Stimulated activated CD8-positive, alpha-beta memory T cell treated with anti-CD3 and anti-CD28 coated beads, Interleukin-4, amount 100 ng/mL, for 4 hours (primary cell): ENCODE data around the gene KCND2.

ENCODE experiments used
- DNase-seq, 2 donors: peaks; one replicate each; pipeline ENCODE4 v3.0.0-alpha.2; 2020; ENCODE audit warnings: low read depth in 2 of 2, low spot score in 1 of 2

KCND2 gene

DNA sequence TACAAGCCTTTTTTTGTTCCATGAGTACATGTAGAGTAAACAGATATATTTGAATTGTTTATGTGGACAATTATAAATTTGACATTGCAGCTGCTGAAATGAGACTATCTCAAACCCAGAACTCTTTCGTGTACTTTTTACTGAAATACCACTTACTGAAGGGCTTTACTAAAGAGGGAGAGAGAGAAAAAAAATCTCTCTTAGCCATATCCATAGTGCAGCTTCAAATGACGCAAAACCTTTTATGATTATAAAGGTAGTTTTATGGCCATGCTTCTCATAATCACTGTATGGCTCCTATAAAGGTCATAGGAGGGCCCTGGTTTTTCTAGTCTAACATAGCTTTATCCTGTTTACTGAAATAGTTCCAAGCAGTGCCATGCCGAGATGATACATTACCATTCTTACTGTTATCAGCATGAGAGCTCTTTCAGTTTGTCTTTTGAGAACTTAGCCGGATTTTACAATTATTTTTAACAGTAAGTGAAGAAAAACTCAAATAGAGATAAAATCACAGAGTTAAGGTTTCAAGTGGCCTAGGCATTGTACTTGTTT, 35.1 kb downstream of the KCND2 start:
- no peak for DNase-seq

GRCh38 chr7:120311028-120311788, 38.2 kb downstream of the KCND2 start:
- no peak for DNase-seq

DNA sequence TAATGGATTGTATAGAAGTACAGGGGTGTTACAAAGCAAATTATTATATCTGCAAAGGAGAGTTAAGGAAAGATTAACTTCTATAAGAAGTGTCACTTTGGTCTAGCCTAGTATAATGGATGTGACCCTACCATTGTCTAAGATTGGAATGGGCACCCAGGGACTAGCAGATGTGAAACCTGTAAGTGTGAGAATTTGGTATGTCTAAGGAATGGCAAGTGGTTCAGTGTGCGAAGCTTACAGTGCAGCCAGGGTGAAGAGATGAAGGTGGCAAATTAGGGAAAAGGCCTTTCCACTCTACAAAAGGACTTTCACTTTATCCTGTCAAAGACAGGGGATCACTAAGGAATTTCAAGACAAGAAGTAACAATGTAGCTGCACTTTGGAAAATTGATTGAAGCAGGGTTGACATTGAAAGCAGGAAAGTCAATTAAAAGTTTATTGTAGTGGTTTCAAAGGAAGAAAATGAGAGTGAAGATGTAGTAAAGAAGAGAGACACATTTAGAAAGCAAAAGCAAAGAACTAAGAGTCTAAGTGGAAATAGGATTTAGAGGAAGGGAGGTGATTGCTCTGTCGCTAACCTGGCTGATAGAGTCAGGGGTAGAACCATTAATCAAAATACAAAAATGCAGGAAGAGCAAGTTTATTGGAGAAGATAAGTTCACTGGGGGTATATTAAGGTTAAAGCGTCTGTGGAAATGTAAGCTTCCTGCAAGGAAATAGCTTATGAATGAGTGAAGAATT, 47.4 kb downstream of the KCND2 start:
- DNase-seq, result no peak

DNA sequence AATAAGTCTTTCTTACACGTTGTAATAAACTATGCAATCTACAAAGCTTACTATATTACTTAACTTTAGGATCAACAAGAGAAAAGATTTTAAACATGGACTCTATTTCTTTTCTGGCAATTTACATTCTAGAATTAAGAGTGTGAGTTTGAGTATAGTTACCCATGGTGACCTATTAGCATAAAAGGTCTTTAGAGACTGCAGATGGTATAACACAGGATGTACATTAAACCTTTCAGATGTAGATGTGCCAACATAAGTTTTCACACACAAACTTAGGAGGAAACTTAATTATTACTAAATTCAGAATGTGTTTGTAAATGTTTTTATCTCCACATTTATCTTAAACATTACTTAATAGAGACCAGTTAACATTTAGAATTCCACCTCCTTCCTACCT, 54.1 kb downstream of the KCND2 start:
- DNase-seq, result no peak

DNA sequence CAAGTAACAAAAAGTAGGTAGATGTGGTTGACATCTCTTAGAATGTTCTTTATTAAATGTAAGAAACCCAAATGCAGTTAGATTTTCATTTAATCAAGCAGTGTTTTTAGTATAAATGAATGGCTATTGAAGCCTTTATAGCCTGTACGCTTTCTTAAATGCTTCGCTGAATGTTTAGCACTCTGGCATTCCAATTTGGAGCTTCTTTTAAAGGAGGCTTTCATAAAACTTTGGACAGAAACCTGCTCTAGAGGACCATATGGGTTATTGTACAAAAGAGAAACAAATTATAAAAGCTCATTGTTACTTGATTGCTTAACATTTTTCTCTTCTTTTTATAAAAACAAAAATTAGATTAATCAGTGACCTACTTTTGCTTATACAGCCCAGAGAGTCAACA, 59.5 kb downstream of the KCND2 start:
- no peak for DNase-seq

GRCh38 chr7:120334475-120334874, 61.5 kb downstream of the KCND2 start:
- no peak for DNase-seq

DNA sequence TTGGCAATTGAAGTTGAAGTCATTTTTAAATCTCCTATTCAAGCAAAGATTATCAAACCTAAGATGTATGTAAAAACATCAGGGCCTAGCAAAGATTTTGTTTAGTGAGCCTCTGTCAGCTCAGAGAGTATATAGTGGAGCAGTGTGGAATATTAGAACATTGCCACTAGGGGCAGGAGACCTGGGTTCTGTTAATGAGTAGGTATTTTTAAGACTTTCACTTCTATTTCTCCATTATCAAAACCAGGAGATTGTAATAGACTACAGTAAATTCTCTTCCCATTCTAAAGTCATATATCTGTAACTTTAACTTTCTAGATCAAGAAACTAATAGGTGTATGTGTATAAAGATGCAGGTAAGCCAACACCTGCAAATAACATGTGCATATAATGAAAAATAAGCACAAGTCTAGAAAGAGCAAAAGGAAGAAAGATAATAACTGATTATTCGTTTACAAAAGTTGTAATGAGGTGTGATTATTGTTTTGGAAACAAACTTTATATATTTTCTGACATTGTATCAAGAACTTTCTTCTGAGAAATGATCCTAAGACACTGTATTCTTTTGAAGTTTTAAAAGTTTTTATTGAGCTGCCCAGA, 64.4 kb downstream of the KCND2 start:
- no peak for DNase-seq

DNA sequence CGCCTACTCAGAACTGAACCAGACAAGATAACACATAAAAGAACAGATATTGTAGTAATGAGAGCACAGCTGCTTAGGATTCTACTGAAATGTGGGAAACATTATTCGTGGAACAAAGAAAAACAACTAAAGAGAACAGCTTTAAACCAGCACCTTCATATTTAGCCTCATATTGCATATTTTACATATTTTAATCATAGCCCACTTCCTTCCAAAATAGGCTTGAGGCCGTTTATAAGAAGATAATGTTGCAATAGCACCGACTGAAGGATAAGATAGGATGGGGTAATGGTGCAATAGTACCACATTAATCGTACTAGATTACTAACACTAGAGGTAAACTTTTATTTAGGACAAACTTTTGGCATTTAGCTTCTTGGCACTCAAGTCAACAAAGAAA, 71.3 kb downstream of the KCND2 start:
- DNase-seq, result no peak

- no peak for DNase-seq
Measured at GRCh38 chr7:120353171-120353570, 80.2 kb downstream of the KCND2 start.

GRCh38 chr7:120360918-120361317, 87.9 kb downstream of the KCND2 start:
- DNase-seq, result no peak

DNA sequence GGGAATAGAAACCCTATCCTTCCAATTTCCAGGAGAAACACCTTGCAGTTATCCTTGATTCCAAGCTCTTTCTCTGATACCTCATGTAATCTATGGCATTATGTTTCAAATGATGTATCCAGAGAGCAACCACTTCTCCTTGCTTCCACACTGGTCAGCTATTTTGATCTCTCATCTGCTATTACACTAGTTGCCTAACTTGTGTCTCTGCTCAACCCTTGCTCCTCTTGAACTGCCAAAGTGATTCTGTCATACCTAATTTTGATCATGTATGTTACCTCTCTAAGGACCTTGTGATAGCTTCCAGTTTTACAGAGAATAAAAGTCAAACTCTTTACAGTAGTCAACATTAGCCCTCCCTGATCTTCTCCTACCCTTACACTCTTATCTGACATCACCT, 90.4 kb downstream of the KCND2 start:
- DNase-seq, result no peak

DNA sequence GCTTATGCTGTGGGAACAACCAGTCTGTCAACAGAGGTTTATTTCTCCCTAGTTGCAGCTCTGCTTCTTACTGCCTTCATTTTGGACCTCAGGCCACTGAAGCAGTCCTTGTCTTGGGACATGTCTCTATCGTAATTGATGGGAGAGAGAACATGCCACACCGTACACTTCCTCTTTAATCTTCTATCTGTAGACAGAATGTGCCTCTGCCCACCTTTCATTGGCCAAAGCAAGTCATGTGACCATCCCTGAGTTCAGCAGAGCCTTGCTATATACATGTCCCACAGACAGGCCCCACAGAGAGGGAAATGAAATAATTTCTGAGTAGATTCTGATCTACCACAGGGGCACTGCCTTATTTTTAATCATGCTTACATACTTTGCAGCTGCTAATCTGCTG, 98.0 kb downstream of the KCND2 start:
- no peak for DNase-seq

DNA sequence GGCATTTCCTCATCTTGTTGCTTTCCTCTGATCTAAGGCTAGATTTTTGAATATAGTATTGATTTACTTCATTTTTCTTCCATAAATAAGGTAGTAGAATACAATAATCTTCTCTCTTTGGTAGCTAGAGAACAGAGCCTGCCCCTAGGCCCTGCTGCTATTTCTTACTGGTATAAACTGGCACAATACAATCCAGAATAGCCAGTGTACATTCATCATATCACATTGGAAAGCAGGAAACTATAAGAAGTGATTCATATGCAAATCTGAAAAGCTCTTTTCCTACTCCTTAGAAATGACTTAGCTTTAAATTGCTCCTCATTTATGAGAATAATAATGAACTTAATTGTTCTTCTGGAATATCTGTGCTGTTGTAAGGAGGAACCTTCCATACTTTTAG, 100.2 kb downstream of the KCND2 start:
- no peak for DNase-seq

- no peak for DNase-seq
Measured at GRCh38 chr7:120394595-120394994, 121.6 kb downstream of the KCND2 start.

DNA sequence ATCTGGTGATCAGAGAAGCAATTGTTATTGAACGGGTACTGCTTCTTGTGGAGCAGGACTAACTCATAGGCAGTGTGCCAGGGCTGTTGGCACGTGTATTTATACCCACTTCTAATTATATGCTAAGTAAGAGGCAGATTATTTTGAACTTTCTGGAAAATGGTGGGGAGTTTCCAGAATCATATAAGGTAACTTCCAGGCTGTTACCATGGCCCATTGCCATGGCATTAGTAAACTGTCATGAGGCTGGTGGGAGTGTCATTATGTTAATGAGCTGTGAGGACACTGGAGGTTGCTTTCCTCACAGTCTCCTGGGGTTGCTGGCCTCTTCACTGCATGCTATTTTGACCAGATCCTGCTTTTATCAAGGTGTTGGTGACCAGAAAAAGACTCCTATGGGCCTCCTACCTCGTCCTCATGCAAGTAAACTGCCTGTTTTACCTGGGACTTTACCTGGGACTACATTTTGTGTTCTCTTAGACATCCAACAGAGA, 122.6 kb downstream of the KCND2 start:
- no peak for DNase-seq

DNA sequence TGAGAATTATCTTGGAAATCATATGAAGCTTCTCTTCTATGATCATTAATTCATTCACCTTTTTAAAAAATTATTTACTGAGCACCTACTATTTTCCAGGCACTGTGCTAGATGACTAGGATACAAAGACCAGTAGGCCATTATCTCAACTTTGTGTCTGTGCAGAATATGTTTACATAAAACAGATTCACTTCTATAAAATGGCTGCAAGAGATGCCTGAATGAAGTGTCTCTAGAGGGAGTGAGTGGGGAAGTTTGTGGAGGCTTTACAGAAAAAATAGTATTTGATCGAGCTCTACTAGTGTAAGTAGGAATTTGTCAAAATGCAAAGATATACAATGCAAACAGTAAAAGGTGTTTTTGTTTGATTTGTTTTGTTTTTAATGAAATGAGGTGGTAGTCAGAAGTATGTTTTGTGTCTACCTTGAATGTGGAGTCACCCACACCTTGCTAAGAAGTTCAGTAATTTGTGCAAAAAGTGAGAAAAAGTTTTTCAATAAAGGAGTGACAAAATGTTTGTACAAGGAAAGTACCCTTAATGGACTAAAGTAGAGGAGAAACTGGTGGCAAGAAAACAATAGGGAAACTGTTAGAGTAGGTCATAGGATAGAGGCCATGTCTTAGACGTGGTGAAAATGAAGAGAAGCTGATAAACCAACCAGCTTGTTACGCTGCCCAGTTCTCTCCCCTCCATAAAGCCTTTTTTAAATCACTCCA, 125.5 kb downstream of the KCND2 start:
- DNase-seq, result no peak

DNA sequence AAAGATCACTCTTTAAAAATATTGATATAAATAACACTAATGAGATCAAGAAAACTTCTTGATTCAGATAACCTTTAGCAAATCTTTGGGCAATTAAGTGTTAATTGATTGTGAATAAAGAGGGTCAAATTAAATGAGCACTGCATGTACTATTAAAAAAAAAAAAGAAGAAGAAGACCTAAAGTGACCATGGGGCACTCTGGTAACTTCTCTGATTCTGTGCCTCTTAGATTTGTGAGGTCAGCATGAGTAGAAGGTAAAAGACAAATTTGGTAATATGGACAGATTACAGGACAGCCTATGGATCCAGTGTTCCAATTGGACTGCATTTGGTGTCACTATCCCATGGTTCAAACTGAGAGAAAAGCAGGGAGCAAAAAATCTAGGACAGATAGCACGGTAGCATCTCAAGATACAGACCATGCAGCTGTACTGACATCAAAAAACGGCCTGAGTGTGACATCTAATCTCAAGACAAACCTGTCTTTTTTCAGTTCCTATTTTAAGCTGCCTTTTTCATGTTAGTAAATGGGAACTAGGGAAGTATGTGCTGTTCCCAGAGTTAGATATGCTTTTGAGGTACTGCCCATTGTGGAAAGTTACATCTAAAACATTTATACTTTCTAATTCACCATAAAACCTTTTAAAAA, 128.0 kb downstream of the KCND2 start:
- DNase-seq, result no peak

DNA sequence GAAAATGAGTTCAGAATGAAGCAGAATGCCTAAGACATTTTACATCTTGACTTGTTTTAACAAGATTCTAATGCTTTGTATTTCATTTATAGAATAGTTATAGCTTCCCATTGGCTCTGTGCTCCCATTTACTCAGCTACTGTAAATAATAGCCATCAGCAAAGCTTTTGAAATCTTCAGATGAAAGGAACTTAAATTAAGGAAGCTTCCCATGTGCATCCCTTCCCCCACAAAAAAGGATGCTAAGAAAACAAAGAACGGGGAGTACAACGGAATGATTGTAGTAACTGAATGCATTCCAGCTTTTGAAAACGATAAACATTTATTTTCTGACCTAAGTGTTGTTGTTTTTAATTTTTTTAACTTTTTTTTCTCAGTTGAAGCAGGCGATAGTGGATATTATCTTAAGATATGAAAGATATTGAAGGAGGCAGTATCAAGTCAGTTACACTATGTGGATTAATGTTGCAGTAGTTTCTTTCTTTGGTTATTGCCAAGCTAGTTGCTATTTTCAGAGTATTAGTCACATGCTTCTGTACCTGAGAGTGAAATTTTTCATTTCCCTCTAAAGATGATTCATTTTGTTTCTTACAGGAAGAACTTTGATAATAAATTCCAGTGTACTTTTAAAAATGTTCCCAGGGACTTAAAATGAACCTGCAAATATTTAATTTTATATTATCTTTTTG, 129.2 kb downstream of the KCND2 start:
- no peak for DNase-seq

DNA sequence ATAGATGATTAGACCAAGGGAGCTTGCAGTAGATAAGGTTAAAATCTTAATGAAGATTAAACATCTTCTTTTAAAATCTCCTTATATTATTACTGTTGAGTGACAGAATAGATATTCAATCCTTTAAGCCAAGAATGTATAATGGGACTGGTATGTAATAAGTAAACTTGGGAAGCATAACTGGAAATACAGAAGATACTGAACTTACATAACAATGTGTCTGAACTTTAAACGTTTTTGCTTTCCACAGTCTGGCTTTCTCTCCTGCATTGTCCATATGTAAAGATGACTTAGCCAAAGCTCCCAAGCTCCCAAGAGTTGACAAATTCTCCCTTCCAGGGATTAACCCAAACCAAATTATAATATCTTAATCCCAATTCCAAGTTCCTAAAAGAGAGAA, 129.8 kb downstream of the KCND2 start:
- DNase-seq, result no peak

GRCh38 chr7:120404042-120404441, 131.1 kb downstream of the KCND2 start:
- no peak for DNase-seq
